ENCODE measurements around the gene AEBP2.
"Not testable (repeated sequence)": the region's sequence is repeated elsewhere in the genome, so short reads cannot be mapped to it uniquely, and the experiment has no call there.

Gene AEBP2

GRCh38 chr12:19439059-19440018, at the start of gene AEBP2:
TSS of gene AEBP2 (plus strand) at chr12:19439492. CDS start at chr12:19439700, 208 bp downstream.
- FAIRE-seq: no peak

GRCh38 chr12:19390051-19390598, 49.2 kb upstream of the AEBP2 start:
- no peak for FAIRE-seq

GRCh38 chr12:19392644-19393043, 46.6 kb upstream of the AEBP2 start:
- FAIRE-seq: not testable (repeated sequence)

- no peak for FAIRE-seq
These were observed 44.9 kb upstream of the AEBP2 start for GRCh38 chr12:19394385-19394784.

- no peak for FAIRE-seq
These were observed 41.8 kb upstream of the AEBP2 start for GRCh38 chr12:19397534-19397933.

- no peak for FAIRE-seq
These were observed 40.6 kb upstream of the AEBP2 start for GRCh38 chr12:19398376-19399363.

GRCh38 chr12:19400649-19401285, 38.5 kb upstream of the AEBP2 start:
- FAIRE-seq: not testable (repeated sequence)

- FAIRE-seq: no peak
These were observed 37.1 kb upstream of the AEBP2 start for GRCh38 chr12:19402211-19402610.

GRCh38 chr12:19402743-19403431, 36.4 kb upstream of the AEBP2 start:
- FAIRE-seq: no peak

- no peak for FAIRE-seq
These were observed 34.9 kb upstream of the AEBP2 start for GRCh38 chr12:19404242-19404880.

- no peak for FAIRE-seq
These were observed 29.9 kb upstream of the AEBP2 start for GRCh38 chr12:19409376-19409775.

GRCh38 chr12:19410211-19410610, 29.1 kb upstream of the AEBP2 start:
- FAIRE-seq: no peak

- FAIRE-seq: no peak
These were observed 28.6 kb upstream of the AEBP2 start for GRCh38 chr12:19410629-19411185.

- FAIRE-seq: no peak
These were observed 27.8 kb upstream of the AEBP2 start for GRCh38 chr12:19411234-19412204.

GRCh38 chr12:19412844-19413243, 26.4 kb upstream of the AEBP2 start:
- FAIRE-seq: no peak

GRCh38 chr12:19413582-19413981, 25.7 kb upstream of the AEBP2 start:
- not testable (repeated sequence) for FAIRE-seq

- no peak for FAIRE-seq
These were observed 23.7 kb upstream of the AEBP2 start for GRCh38 chr12:19415563-19415962.

- FAIRE-seq: no peak
These were observed 20.2 kb upstream of the AEBP2 start for GRCh38 chr12:19419086-19419485.

- no peak for FAIRE-seq
These were observed 17.6 kb upstream of the AEBP2 start for GRCh38 chr12:19421503-19422282.
